ENCODE measurements around the gene IFT81. TPM values are rescaled to one million over a fixed set of nuclear protein-coding genes. Genes with fewer than 3 reads are reported as not detected.
A peak's percentile ranks its signal among the peaks of the same experiment; 100 is the strongest.
"Not testable (repeated sequence)": the region's sequence is repeated elsewhere in the genome, so short reads cannot be mapped to it uniquely, and the experiment has no call there.

Gene IFT81
- total RNA-seq, 5 donors from 2014 or later (not counting 1 experiment from before 2014, with no cell fraction given), result 0.73 to 2.3 (median 1.5) TPM

DNA sequence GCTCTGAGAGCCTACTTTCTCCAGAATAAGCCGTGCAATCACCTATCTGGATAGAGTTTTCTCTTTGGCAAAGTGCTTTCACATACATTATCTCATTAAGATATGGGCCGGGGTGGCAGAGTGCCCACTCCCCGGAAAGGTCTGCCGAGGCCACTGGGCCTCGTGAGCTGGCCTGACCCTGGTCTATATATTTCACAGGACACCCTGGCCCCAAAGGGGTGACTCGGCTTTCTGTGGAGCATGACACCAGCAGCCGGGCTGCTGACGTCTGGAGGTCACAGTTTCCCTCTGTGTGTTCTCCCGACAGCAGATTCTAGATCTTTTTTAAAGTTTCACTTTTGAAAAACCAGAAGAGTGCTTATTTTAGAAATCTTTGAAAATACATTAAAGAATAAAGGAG lies 129.0 kb downstream of the IFT81 start:
- Histone ChIP-seq H3K4me1 (ENCODE audit: control insufficient read depth in 1 of 2, extremely low read depth in 1 of 2, insufficient read depth in 2 of 2, low read length in 2 of 2) (no peaks in the 10 kb centered on the region), H3K9me3 (no peaks in the 10 kb centered on the region), H3K36me3 (ENCODE audit: control insufficient read depth in 2 of 2, extremely low read depth in 1 of 2, insufficient read depth in 1 of 2, low read length in 1 of 2) (no peaks in the 10 kb centered on the region), H3K27me3 (replicated peaks in 1 of 2; ENCODE audit: control insufficient read depth in 2 of 2, extremely low read depth in 1 of 2, insufficient read depth in 2 of 2, low read length in 1 of 2) (peaks cover 0 to 14% of the 10 kb centered on the region in 2 experiments), H3K27ac (ENCODE audit: low read length) (no peak overlapping the region), H3K4me3 (ENCODE audit: control insufficient read depth in 1 of 2, extremely low read depth in 1 of 2, low read length in 1 of 2) (no peak overlapping the region)
- Mint-ChIP-seq H3K4me3 (no peak overlapping the region), H3K27ac (no peak overlapping the region), H3K36me3 (no peaks in the 10 kb centered on the region), H3K27me3 (no peaks in the 10 kb centered on the region), H3K9me3 (no peaks in the 10 kb centered on the region), H3K4me1 (no peaks in the 10 kb centered on the region)
- ChIA-PET CTCF (no interaction called here), POLR2A (no interaction called here)
- ATAC-seq (replicated peaks in 1 of 4), result no peak
- DNase-seq, result peak in 1 of 35 experiments; percentile 4
- 61% methylated on average over 6 of the region's 9 CpGs for WGBS (ENCODE audit: insufficient coverage)

DNA sequence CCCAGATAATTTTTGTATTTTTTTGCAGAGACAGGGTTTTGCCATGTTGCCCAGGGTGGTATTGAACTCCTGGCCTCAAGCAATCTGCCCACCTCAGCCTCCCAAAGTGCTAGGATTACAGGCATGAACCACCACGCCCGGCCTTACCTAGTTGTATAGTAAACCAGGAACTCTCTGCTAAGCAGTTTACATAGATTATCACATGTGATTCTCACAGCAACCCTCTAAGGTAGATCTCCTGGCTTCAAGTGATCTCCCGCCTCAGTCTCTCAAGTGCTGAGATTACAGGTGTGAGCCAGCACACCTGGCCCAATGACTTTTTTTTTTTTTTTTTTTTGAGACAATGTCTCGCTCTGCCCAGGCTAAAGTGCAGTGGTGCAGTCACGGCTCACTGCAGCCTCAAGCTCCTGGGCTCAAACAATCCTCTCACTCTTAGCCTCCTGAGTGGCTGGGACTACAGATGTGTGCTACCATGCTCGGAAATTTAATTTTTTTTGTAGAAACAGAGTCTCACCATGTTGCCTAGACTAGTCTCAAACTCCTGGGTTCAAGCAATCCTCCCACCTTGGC lies 130.9 kb downstream of the IFT81 start:
- no peaks in the 10 kb centered on the region for H3K9me3 ChIP-seq
- H3K4me1 ChIP-seq (ENCODE audit: control insufficient read depth in 1 of 2, extremely low read depth in 1 of 2, insufficient read depth in 2 of 2, low read length in 2 of 2), result no peaks in the 10 kb centered on the region
- no peak overlapping the region for H3K27ac Mint-ChIP-seq
- H3K36me3 ChIP-seq (ENCODE audit: control insufficient read depth in 2 of 2, extremely low read depth in 1 of 2, insufficient read depth in 1 of 2, low read length in 1 of 2), result no peaks in the 10 kb centered on the region
- H3K4me1 Mint-ChIP-seq, result no peaks in the 10 kb centered on the region
- DNase-seq (no peak), ATAC-seq (replicated peaks in 1 of 4) (no peak)
- POLR2A ChIA-PET, result no interaction called here
- no peak overlapping the region for H3K4me3 Mint-ChIP-seq
- WGBS (ENCODE audit: insufficient coverage), result 88% methylated on average over 4 of the region's 6 CpGs
- no peaks in the 10 kb centered on the region for H3K27me3 Mint-ChIP-seq
- H3K27ac ChIP-seq (ENCODE audit: low read length), result no peak overlapping the region
- no peaks in the 10 kb centered on the region for H3K36me3 Mint-ChIP-seq
- H3K27me3 ChIP-seq (replicated peaks in 1 of 2; ENCODE audit: control insufficient read depth in 2 of 2, extremely low read depth in 1 of 2, insufficient read depth in 2 of 2, low read length in 1 of 2), result peaks cover 0 to 11% of the 10 kb centered on the region in 2 experiments
- no peak overlapping the region for H3K4me3 ChIP-seq (ENCODE audit: control insufficient read depth in 1 of 2, extremely low read depth in 1 of 2, low read length in 1 of 2)
- H3K9me3 Mint-ChIP-seq, result no peaks in the 10 kb centered on the region
- CTCF ChIA-PET, result interaction anchor here in 1 of 2 donors (0.6 kb wide), 1 partner anchor 1786 kb away, joined by 4 read pairs; no protein-coding TSS in a partner anchor

DNA sequence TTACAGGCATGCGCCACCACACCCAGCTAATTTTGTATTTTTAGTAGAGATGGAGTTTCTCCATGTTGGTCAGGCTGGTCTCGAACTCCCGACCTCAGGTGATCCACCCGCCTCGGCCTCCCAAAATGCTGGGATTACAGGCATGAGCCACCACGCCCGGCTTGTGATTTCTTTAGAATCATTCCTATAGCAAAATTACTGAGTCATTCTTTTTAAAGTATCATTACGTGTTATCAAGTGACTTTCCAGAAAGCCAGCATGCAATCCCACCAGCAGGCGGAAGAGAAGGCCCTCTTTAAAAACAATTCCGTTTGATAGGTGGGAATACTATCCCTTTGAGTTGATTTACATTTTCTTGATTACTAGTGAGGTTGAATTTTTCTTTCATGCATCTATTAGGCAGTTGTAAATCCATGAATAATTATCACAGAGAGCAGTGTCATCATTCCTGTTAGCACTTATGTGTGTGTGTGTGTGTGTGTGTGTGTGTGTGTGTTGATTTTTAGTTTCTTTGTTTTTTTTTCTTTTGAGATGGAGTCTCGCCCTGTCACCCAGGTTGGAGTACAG lies 131.8 kb downstream of the IFT81 start:
- H3K4me3 Mint-ChIP-seq; POLR2A ChIA-PET; H3K36me3 ChIP-seq (ENCODE audit: control insufficient read depth in 2 of 2, extremely low read depth in 1 of 2, insufficient read depth in 1 of 2, low read length in 1 of 2); H3K36me3 Mint-ChIP-seq; H3K9me3 Mint-ChIP-seq; CTCF ChIA-PET; DNase-seq; H3K27ac ChIP-seq (ENCODE audit: low read length); H3K4me3 ChIP-seq (ENCODE audit: control insufficient read depth in 1 of 2, extremely low read depth in 1 of 2, low read length in 1 of 2); H3K9me3 ChIP-seq; H3K4me1 ChIP-seq (ENCODE audit: control insufficient read depth in 1 of 2, extremely low read depth in 1 of 2, insufficient read depth in 2 of 2, low read length in 2 of 2); H3K27me3 Mint-ChIP-seq; H3K4me1 Mint-ChIP-seq; H3K27ac Mint-ChIP-seq; ATAC-seq (replicated peaks in 1 of 4): not testable (repeated sequence)
- 94% methylated on average over 2 of the region's 11 CpGs for WGBS (ENCODE audit: insufficient coverage)
- peaks cover 0 to 11% of the 10 kb centered on the region in 2 experiments for H3K27me3 ChIP-seq (replicated peaks in 1 of 2; ENCODE audit: control insufficient read depth in 2 of 2, extremely low read depth in 1 of 2, insufficient read depth in 2 of 2, low read length in 1 of 2)

DNA sequence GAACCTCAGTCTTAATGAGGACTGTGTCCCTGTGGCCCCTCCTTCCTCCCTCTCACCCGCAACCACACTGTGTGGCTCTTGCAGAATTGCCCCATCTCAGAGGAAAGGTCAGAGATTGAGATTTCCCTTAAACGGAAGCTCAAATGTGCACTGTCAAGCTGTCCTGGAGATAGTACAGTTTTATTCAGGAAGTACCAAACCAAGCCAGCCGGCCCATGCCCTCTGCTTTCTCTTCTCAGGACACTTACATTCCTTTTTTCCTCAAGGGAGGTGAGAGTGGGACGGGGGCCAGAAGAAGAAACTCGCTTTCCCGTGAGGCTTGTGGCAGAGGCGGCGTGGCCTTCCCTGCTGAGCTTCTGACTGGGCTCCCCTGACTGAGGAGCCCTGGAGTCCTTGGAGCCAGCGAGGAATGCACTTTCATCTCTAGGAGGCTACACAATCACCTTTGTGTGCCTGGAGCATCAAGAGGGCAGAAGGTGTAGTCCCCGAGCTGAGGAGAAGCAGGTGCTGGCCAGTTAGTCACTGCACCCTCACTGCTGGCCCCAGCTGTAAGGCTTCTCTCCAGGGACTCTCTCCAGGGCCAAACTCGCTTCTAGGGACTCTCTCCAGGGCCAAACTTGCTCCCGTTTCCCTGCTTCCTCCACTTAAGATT lies 132.7 kb downstream of the IFT81 start:
- H3K27ac Mint-ChIP-seq, result no peak overlapping the region
- ATAC-seq (replicated peaks in 1 of 4) (no peak), DNase-seq (peak in 2 of 35 experiments; percentile 6 to 11)
- no peak overlapping the region for H3K4me3 Mint-ChIP-seq
- H3K4me1 Mint-ChIP-seq, result no peaks in the 10 kb centered on the region
- no peaks in the 10 kb centered on the region for H3K27me3 Mint-ChIP-seq
- 80% methylated on average over 7 of the region's 12 CpGs for WGBS (ENCODE audit: insufficient coverage)
- H3K27me3 ChIP-seq (replicated peaks in 1 of 2; ENCODE audit: control insufficient read depth in 2 of 2, extremely low read depth in 1 of 2, insufficient read depth in 2 of 2, low read length in 1 of 2), result peaks cover 0 to 11% of the 10 kb centered on the region in 2 experiments
- no peaks in the 10 kb centered on the region for H3K4me1 ChIP-seq (ENCODE audit: control insufficient read depth in 1 of 2, extremely low read depth in 1 of 2, insufficient read depth in 2 of 2, low read length in 2 of 2)
- CTCF ChIA-PET, result interaction anchor here in 1 of 2 donors (0.7 kb wide), 1 partner anchor 58 kb away, joined by 3 read pairs; no protein-coding TSS in a partner anchor
- no peak overlapping the region for H3K4me3 ChIP-seq (ENCODE audit: control insufficient read depth in 1 of 2, extremely low read depth in 1 of 2, low read length in 1 of 2)
- H3K9me3 Mint-ChIP-seq, result no peaks in the 10 kb centered on the region
- no peaks in the 10 kb centered on the region for H3K36me3 Mint-ChIP-seq
- H3K36me3 ChIP-seq (ENCODE audit: control insufficient read depth in 2 of 2, extremely low read depth in 1 of 2, insufficient read depth in 1 of 2, low read length in 1 of 2), result no peaks in the 10 kb centered on the region
- POLR2A ChIA-PET, result no interaction called here
- H3K27ac ChIP-seq (ENCODE audit: low read length), result no peak overlapping the region
- no peaks in the 10 kb centered on the region for H3K9me3 ChIP-seq

DNA sequence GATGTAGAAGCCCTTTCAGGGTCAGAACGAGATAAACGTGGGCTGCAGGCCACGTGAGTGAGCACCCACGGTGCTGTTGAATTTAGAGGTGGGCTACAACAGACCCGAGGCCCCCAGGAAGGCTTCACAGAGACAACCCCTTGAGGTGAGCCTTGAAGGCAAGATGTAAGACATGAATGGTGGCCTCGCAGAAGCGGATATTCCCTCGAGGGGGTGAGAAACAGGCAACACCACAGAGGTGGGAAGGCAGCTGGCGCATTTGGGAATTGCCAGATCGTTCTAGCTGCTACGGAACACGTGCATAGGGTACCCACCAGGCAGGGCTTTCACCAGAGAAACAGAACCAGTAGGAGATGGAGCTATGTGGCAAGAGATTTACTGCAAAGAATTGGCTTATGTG lies 134.3 kb downstream of the IFT81 start:
- Histone ChIP-seq H3K36me3 (ENCODE audit: control insufficient read depth in 2 of 2, extremely low read depth in 1 of 2, insufficient read depth in 1 of 2, low read length in 1 of 2) (no peaks in the 10 kb centered on the region), H3K4me1 (ENCODE audit: control insufficient read depth in 1 of 2, extremely low read depth in 1 of 2, insufficient read depth in 2 of 2, low read length in 2 of 2) (no peaks in the 10 kb centered on the region), H3K9me3 (no peaks in the 10 kb centered on the region), H3K27ac (ENCODE audit: low read length) (no peak overlapping the region), H3K27me3 (replicated peaks in 1 of 2; ENCODE audit: control insufficient read depth in 2 of 2, extremely low read depth in 1 of 2, insufficient read depth in 2 of 2, low read length in 1 of 2) (peaks cover 0 to 8% of the 10 kb centered on the region in 2 experiments), H3K4me3 (ENCODE audit: control insufficient read depth in 1 of 2, extremely low read depth in 1 of 2, low read length in 1 of 2) (no peak overlapping the region)
- Mint-ChIP-seq H3K9me3 (no peaks in the 10 kb centered on the region), H3K4me3 (no peak overlapping the region), H3K36me3 (no peaks in the 10 kb centered on the region), H3K4me1 (no peaks in the 10 kb centered on the region), H3K27me3 (no peaks in the 10 kb centered on the region), H3K27ac (no peak overlapping the region)
- WGBS (ENCODE audit: insufficient coverage), result 87% methylated on average over 12 of the region's 12 CpGs
- ChIA-PET CTCF (no interaction called here), POLR2A (interaction anchor here in 1 of 2 donors (0.6 kb wide), 1 partner anchor 60 kb away, joined by 3 read pairs; no protein-coding TSS in a partner anchor)
- no peak for DNase-seq
- no peak for ATAC-seq (replicated peaks in 1 of 4)

DNA sequence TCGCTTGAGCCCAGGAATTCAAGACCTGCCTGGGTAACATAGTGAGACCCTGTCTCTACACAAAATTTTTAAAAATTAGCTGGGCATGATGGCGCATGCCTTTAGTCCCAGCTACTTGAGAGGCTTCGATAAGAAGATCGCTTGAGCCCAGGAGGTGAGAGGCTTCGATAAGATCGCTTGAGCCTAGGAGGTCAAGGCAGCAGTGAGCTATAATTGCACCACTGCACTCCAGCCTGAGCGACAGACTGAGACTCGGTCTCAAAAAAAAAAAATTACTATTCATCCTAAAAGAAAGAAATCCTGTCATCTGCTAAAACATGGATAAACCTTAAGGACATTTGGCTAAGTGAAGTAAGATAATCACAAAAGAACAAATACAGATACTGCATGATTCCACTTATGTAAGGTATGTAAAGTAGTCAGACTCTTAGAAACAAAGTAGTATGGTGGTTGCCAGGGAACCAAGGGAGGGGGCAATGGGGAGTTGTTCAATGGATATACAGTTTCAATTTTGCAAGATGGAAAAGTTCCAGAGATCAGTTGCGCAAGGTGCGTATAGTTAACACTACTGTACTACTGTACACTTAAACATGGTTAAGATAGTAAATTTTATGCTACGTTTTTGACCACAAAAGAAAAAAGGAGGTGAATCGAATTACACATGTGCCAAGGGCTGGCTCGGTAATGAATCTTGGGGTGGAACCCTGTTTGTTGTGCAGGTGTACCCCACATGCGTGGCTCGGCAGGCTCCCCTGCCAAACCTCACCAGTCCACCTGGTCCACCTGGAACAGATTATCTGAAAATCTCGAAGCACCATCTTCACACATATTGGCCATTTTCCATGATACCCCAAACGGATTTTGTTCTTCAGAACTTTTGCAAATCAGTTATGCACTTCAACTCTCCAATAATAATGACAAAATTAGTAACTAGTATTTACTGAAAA lies 138.6 kb downstream of the IFT81 start:
- Histone ChIP-seq H3K4me1 (ENCODE audit: control insufficient read depth in 1 of 2, extremely low read depth in 1 of 2, insufficient read depth in 2 of 2, low read length in 2 of 2) (no peaks in the 10 kb centered on the region), H3K36me3 (ENCODE audit: control insufficient read depth in 2 of 2, extremely low read depth in 1 of 2, insufficient read depth in 1 of 2, low read length in 1 of 2) (no peaks in the 10 kb centered on the region), H3K9me3 (no peaks in the 10 kb centered on the region), H3K27ac (ENCODE audit: low read length) (no peak overlapping the region), H3K4me3 (ENCODE audit: control insufficient read depth in 1 of 2, extremely low read depth in 1 of 2, low read length in 1 of 2) (no peak overlapping the region), H3K27me3 (replicated peaks in 1 of 2; ENCODE audit: control insufficient read depth in 2 of 2, extremely low read depth in 1 of 2, insufficient read depth in 2 of 2, low read length in 1 of 2) (peaks cover 0 to 9% of the 10 kb centered on the region in 2 experiments)
- no peak for ATAC-seq (replicated peaks in 1 of 4)
- ChIA-PET CTCF (no interaction called here), POLR2A (interaction anchor here in 1 of 2 donors (0.7 kb wide), 1 partner anchor 1608 kb away, joined by 4 read pairs; no protein-coding TSS in a partner anchor)
- H3K27me3 Mint-ChIP-seq, result peaks cover 0 to 1% of the 10 kb centered on the region in 2 donors
- no peak overlapping the region for H3K27ac Mint-ChIP-seq
- WGBS (ENCODE audit: insufficient coverage), result 94% methylated on average over 7 of the region's 17 CpGs
- H3K4me3 Mint-ChIP-seq, result no peak overlapping the region
- H3K36me3 Mint-ChIP-seq, result no peaks in the 10 kb centered on the region
- H3K4me1 Mint-ChIP-seq, result no peaks in the 10 kb centered on the region
- H3K9me3 Mint-ChIP-seq, result no peaks in the 10 kb centered on the region
- no peak for DNase-seq
